ENCODE data around the gene CCDC69. TPM values are rescaled to one million over a fixed set of nuclear protein-coding genes. Genes with fewer than 3 reads are reported as not detected.
A peak's percentile ranks its signal among the peaks of the same experiment; 100 is the strongest.
"Not testable (repeated sequence)": the region's sequence is repeated elsewhere in the genome, so short reads cannot be mapped to it uniquely, and the experiment has no call there.

The CCDC69 gene, protein sequence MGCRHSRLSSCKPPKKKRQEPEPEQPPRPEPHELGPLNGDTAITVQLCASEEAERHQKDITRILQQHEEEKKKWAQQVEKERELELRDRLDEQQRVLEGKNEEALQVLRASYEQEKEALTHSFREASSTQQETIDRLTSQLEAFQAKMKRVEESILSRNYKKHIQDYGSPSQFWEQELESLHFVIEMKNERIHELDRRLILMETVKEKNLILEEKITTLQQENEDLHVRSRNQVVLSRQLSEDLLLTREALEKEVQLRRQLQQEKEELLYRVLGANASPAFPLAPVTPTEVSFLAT
- 1 to 10 TPM; 5.1 to 5.5 (median 5.2) TPM for polyA plus RNA-seq (ENCODE audit: insufficient read length in 3 of 3)
- long read RNA-seq, donor 1 = 0 reads
- long read RNA-seq, donor 2 = 0 reads
- long read RNA-seq, donor 3, partial matches to known transcripts = 0 of 1 reads
- long read RNA-seq, donor 3, other reads (novel, unspliced or antisense) = 0 of 1 reads
- long read RNA-seq, donor 4, partial matches to known transcripts = 0 of 2 reads
- long read RNA-seq, donor 4, other reads (novel, unspliced or antisense) = 0 of 2 reads
- long read RNA-seq, donor 5 = 0 reads
- long read RNA-seq, donor 6 = 0 reads
- long read RNA-seq, donor 7 = 0 reads
- long read RNA-seq, donor 8, partial matches to known transcripts = 0 of 1 reads
- long read RNA-seq, donor 8, other reads (novel, unspliced or antisense) = 0 of 1 reads
- long read RNA-seq, donor 9, partial matches to known transcripts = 0 of 1 reads
- long read RNA-seq, donor 9, other reads (novel, unspliced or antisense) = 0 of 1 reads
- long read RNA-seq, donor 10 = 0 reads
- long read RNA-seq, donor 11, partial matches to known transcripts = 0 of 1 reads
- long read RNA-seq, donor 11, other reads (novel, unspliced or antisense) = 0 of 1 reads
- long read RNA-seq, donor 12, partial matches to known transcripts = 0 of 3 reads
- long read RNA-seq, donor 12, other reads (novel, unspliced or antisense) = 0 of 3 reads
- long read RNA-seq, donor 13 = 0 reads
- long read RNA-seq, donor 14, partial matches to known transcripts = 0 of 2 reads
- long read RNA-seq, donor 14, other reads (novel, unspliced or antisense) = 0 of 2 reads
- long read RNA-seq, donor 15, partial matches to known transcripts = 0 of 2 reads
- long read RNA-seq, donor 15, other reads (novel, unspliced or antisense) = 0 of 2 reads
- long read RNA-seq, donor 16, partial matches to known transcripts = 0 of 1 reads
- long read RNA-seq, donor 16, other reads (novel, unspliced or antisense) = 0 of 1 reads

DNA sequence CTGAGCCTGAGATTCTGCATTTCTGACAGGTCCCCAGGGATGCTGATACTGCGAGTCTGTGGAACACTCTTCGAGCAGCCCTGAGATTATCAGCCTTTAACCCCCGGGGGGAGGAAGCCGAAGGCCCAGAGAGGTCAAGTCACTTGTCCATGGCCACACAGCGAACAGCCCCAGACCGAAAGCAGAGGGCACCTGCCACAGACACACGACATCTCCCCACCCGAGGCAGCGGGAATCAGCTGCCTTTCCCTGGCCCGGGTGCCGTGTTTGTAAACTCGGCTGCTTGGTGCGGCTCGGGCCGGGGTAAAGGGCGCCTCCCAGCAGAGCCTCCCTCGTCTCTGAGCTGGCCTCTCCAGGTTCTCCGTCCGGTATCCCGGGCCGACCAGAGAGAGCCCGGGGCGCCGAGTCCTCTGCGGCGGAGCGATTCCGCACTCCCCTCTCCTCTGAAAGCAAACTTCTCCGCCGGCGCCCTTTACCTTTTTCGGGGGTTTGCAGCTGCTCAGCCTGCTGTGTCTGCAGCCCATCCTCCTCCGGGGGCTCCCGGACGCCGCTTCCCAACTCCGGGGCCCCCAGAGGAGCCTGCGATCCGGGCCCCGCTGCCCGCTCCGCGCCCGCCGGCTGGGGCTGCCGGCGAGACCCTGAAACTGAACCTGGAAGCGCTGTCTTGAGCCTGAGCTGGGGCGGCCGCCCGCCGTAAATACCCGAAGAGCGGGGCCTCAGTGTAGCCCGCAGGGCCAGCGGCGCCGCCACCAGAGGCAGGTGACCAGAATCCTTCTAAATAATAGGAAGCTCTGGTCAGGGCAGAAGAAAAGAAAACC lies at the start of gene CCDC69:
Gene CCDC69, minus strand, starts transcription at position 646 of the 818 bp plus-strand sequence. Its CDS starts 122 bp downstream, at position 524.
- DNase-seq = peak; percentile 77

- no peak for DNase-seq
These were observed 47.4 kb upstream of the CCDC69 start for GRCh38 chr5:151271336-151271735.

DNA sequence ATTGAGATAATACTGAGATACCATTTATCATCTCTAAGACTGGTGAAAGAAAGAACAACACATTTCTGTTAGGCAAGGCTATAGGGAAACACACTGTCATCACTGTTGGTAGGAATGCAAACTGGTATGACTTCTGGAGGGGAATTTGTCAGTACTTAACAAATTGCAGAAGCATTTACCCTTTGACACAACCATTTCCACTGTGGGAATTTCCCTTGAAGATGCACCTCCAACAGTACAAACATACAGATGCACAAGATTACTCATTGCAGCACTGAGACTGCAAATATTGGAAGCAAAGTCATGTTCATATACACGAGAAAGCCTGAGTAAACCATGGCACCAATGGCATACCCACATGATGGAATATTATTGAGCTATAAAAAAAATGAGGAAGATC lies 46.7 kb upstream of the CCDC69 start:
- DNase-seq = no peak

- DNase-seq = no peak
These were observed 43.8 kb upstream of the CCDC69 start for GRCh38 chr5:151267491-151268260.

DNA sequence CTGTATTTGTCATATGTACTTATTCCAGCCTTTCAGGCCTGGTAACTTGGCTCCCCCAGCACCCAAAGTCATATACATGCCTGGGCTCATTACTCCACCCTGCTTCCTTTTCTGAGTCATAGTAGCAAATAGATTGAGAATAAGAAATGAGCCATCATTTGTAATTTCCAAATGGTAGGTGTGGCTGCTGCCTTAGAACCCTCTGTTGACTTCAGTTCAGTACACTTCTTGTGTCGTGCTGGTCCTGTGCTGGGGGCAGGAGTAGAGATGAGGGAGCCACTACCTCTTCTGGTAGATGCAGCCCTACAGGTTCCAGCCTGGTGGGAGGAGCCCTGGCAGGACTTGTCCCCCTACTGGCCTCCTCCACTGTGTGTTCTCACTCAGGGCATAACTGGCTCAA lies 40.2 kb upstream of the CCDC69 start:
- no peak for DNase-seq

DNA sequence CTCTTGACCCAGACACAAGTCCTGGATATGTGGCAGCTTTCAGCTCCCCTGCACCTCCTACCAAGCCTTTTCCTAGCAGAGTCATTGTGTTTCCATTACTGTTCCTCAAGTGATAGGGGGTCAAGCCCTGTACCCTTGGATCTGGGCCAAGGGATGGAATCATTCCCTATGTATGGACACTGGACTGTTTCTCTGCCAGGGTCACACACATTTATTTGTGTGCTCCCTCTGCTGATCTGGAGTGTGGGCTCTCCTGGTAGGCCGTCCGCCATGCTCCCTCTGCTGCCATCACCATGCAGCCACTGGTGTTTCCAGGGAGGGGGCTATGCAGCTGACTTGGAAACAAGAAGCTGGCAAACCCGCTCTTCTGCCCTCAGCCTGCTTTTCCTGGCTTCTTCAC lies 38.6 kb upstream of the CCDC69 start:
- DNase-seq = no peak

DNA sequence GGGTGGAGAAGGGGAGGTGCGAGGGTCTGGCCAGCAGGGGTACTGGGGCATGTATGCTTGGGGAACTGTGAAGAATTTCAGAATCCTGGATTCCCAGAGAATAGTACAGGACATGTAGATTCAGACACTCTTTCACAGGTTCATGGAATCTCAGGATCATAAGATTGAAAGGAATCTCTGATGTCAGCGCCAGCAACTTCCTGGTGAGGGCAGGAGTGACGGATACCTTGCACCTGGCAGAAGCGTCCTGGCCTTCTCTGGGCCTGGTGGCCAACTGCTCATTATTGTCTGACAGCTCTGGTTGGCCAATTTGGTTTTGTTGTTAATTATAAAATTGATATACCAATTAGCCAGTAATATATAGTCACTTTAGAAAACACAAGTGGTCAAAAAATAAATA lies 36.0 kb upstream of the CCDC69 start:
- DNase-seq = no peak

- DNase-seq = no peak
These were observed 34.9 kb upstream of the CCDC69 start for GRCh38 chr5:151258816-151259215.

- no peak for DNase-seq
These were observed 34.3 kb upstream of the CCDC69 start for GRCh38 chr5:151258201-151258611.

DNA sequence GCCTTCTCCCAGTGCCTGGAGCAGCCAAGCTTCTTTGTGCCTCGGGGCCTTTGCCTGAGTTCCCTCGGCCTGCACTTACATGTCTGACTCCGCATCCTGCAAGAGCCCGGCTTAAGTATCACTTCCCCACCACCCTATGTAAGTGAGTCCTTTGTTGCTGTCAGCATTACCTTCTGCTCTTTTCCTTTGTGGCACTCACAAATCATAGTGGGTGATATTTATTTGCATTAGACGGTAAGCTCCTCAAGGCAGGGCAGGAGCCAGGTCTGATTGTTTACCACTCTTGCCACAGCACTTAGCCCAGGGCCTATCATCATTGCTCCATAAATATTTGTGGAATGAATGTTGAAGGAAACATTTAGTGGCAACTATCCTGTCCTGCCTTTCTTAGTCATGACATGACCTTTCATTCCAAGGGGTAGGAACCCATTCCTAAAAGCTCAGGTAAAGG lies 33.9 kb upstream of the CCDC69 start:
- no peak for DNase-seq

DNA sequence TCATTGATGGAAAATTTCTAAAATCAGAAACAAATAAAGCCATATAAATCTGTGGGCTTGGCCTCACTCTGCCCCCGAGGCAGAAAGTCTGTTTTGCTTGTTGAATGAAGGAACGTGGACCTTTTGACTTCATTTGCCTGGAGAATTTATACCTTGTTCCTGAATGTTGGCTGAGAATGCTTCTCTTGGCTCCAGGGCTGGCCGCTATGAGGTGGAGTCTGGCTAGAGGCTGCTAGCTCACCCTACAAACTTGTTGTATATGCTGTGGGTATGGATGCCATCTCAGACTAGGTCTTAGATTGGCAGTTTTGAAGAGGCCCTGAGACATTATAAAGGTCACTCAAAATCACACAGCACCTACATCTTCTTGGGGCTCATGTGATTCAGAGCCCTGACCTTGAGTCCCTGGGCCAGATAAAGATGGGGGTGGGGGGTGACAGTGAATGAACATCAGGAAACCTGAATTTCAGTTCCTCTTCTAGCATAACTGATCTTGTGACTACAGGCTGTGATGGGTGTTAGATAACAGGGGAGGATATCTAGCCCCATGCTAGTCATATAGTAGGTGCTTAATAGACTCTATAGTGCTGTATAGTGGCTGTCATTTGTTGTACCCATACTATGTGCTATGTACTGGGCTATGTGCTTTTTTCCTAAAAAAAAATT lies 31.9 kb upstream of the CCDC69 start:
- DNase-seq = no peak

- not testable (repeated sequence) for DNase-seq
These were observed 31.1 kb upstream of the CCDC69 start for GRCh38 chr5:151254990-151255389.

DNA sequence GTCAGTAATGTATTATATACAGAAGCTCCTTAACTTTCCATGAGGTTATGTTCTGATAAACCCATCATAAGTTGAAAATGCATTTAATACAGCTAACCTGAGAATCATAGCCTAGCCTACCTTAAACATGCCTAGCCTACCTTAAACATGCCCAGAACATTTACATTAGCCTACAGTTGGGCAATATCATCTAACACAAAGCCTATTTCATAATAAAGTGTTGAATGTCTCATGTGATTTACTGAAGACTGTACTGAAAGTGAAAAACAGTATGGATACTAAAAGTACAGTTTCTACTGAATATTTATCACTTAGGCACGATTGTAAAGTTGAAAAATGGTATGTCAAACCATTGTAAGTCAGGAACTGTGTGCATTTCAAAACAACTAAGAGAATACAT lies 30.7 kb upstream of the CCDC69 start:
- DNase-seq = no peak

DNA sequence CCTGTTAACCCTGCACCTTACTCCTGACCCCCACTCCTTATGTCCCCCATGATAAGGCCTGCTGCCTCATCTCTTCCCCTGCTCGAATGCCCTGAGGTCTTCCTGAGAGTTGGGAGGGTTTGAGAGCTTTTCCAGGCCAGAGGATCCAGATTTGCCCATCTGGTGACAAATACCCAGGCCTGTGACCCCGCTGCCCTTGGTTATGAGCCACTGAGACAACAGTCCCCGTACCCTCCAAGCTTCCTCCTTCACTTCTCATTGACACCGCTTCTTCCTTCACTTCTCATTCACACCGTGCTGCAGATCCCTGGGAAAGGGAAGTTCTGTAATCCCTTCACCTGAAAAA lies 29.7 kb upstream of the CCDC69 start:
- DNase-seq = no peak

- DNase-seq = peak; percentile 99
These were observed 29.1 kb upstream of the CCDC69 start, which contains the start of gene GM2A for GRCh38 chr5:151252762-151253604. TSS of gene GM2A (plus strand) at chr5:151253185. CDS start at chr5:151253217, 32 bp downstream.

DNA sequence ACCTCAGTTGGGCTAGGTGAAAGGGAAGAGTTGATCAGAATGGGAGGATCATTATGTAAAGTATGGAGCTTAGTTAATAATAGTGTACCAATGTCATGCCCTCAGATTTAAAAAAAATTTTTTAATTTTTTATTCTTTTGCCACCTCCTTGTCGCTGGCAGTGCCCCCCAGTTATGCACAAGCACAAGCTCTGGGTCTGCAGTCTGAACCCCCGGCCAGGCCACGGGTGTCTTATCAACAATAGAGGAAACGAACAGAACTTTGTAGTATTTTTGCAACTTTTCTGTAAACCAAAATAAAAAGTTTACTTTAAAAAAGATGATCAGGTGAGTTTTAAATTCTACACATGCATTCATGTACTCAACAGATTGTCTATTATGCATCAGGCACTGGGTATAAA lies 27.7 kb upstream of the CCDC69 start:
- DNase-seq = no peak

- DNase-seq = no peak
These were observed 27.2 kb upstream of the CCDC69 start for GRCh38 chr5:151251001-151251551.

DNA sequence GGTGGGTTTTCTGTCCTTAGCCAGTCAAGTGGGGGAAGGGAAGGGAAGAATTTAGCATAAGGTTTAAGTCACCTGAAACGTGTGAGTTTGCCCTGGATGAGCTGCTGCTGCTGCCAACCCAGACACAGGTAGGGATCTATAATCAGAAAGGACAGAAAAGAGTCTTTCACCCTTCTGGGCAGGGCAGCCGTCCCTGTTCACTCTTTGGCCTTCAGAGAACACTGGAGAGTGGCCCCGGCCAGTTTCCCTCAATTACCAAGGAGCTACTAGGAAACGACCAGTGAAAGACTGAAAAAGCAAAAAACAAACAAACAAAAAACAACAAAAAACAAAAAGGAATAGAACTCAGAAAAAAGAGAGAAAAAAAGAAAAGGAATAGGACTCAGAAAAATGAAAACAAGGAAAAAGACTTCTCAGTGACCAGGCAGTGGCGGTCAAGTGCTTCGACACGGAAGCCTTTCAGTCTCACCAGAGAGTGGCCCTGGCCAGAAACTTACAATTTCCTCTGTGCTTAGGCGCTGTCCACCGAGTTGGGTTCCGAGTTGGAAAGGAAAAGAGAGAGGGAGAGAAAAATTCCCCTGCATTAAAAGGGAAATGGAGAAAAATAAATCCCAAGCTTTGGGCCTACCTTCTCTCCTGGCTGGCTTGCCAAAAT lies 26.6 kb upstream of the CCDC69 start:
- DNase-seq = no peak
